Measurements from ENCODE around the gene MYO1C. TPM values are rescaled to one million over a fixed set of nuclear protein-coding genes. Genes with fewer than 3 reads are reported as not detected.

MYO1C gene
- total and polyA plus RNA-seq, 2 of the 8 experiments (the other 6 are each of a cell fraction or from before 2014, with no cell fraction given) = 40.1 to 78.6 TPM

DNA sequence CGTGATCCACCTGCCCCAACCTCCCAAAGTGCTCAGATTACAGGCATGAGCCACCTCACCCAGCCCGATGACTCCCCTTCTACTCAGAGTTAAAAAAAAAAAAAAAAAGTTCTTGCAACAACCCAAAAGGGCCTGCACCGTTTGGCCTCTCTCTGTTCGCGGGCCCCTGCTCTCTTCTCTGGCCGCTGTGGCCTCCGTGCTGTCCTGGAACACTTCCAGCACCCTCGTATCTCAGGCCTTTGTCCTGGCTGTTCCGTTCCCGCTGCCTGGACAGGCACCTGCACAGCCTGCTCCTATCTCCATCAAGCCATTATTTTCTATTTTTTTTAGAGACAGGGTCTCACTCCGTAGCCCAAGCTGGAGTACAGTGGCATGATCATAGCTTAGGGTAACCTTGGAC, 10.8 kb downstream of the MYO1C start:
- no peak overlapping the region for H4K5ac ChIP-seq (ENCODE audit: insufficient read length, low read depth, low read length)
- no peak overlapping the region for H3K4me2 ChIP-seq (ENCODE audit: insufficient read depth in 1 of 2, low read depth in 2 of 2, low read length in 2 of 2)
- ChIA-PET POLR2A (ENCODE audit: partially characterized antibody) (interaction anchor here (0.6 kb wide), 1 partner anchor 9 kb away, joined by 3 read pairs; no protein-coding TSS in a partner anchor), CTCF (ENCODE audit: partially characterized antibody) (interaction anchor here (1.0 to 1.7 kb wide), 3 partner anchors 11 to 54 kb away, joined by 3 to 4 read pairs (median 3); partner anchors contain the start of gene MYO1C)
- peaks cover 9 to 44% (median 30%) of the 10 kb centered on the region in 4 experiments; a peak in 6 of 8 replicates for H3K36me3 ChIP-seq (ENCODE audit: control insufficient read depth in 2 of 4, insufficient read depth in 4 of 4, low read length in 3 of 4)
- H3K14ac ChIP-seq (ENCODE audit: insufficient read length) = no peak overlapping the region
- no peak overlapping the region for H3K4ac ChIP-seq (replicated peaks; ENCODE audit: insufficient read length, low read depth, low read length)
- no peak overlapping the region for H2BK20ac ChIP-seq (ENCODE audit: low read length)
- H3K79me2 ChIP-seq (ENCODE audit: control insufficient read depth in 1 of 2, insufficient read depth in 2 of 2, low read length in 2 of 2) = no peaks in the 10 kb centered on the region
- no peak overlapping the region for H2BK5ac ChIP-seq (ENCODE audit: low read depth, low read length)
- H3K56ac ChIP-seq (replicated peaks; ENCODE audit: insufficient read length, low read depth, low read length) = no peak overlapping the region
- H4K20me1 ChIP-seq (replicated peaks in 1 of 2; ENCODE audit: control insufficient read depth in 1 of 2, insufficient read depth in 2 of 2, low read length in 2 of 2) = peaks cover 0 to 8% of the 10 kb centered on the region in 2 experiments
- peaks cover 0 to 16% (median 4%) of the 10 kb centered on the region in 4 experiments; a peak in 5 of 7 replicates for H3K4me1 ChIP-seq (replicated peaks in 1 of 4; ENCODE audit: control insufficient read depth in 3 of 4, insufficient read depth in 4 of 4, low read length in 3 of 4)
- TF ChIP-seq GTF2F1 (IDR thresholded peaks at IDR 0.05; ENCODE audit: borderline replicate concordance, low read depth, low read length) (no peak), TAF1 (IDR thresholded peaks at IDR 0.05; ENCODE audit: low read depth, low read length) (no peak), EGR1 (IDR thresholded peaks at IDR 0.05; ENCODE audit: borderline replicate concordance, low read depth, low read length) (no peak), MAFK (IDR thresholded peaks at IDR 0.05; ENCODE audit: low read depth, low read length) (no peak), JUND (IDR thresholded peaks at IDR 0.05; ENCODE audit: low read length) (no peak), EZH2 (IDR thresholded peaks at IDR 0.05; ENCODE audit: low read depth, low read length, severe bottlenecking) (no peak), SP2 (IDR thresholded peaks at IDR 0.05; ENCODE audit: low read length) (no peak), KDM4A (IDR thresholded peaks at IDR 0.05; ENCODE audit: low read depth, low read length, severe bottlenecking) (no peak)
- H3K9me3 ChIP-seq (ENCODE audit: insufficient read depth in 2 of 2, low read depth in 1 of 2, low read length in 1 of 2) = no peaks in the 10 kb centered on the region
- no peak overlapping the region for H2BK12ac ChIP-seq (ENCODE audit: low read depth, low read length)
- DNase-seq (ENCODE audit: low read depth in 1 of 2, low spot score in 2 of 2) (no peak), FAIRE-seq (no peak)
- H2BK15ac ChIP-seq (ENCODE audit: low read length) = no peak overlapping the region
- no peak overlapping the region for H3K27ac ChIP-seq (ENCODE audit: low read depth, low read length)
- no peak overlapping the region for H4K8ac ChIP-seq (ENCODE audit: extremely low read depth, insufficient read depth, low read length)
- no peak overlapping the region for H3K18ac ChIP-seq (ENCODE audit: extremely low read depth, low read length)
- no peak overlapping the region for H2AFZ ChIP-seq (ENCODE audit: low read length)
- peaks cover 3% of the 10 kb centered on the region; the same call in 1 of the 2 replicates for H3K23me2 ChIP-seq (ENCODE audit: low read depth, low read length)
- H2BK120ac ChIP-seq (replicated peaks; ENCODE audit: low read depth, low read length) = no peak overlapping the region
- no peaks in the 10 kb centered on the region for H3K79me1 ChIP-seq (ENCODE audit: low read depth, low read length)
- no peak overlapping the region for H3K4me3 ChIP-seq (ENCODE audit: extremely low read depth in 1 of 4, insufficient read depth in 2 of 4, low read depth in 3 of 4, low read length in 4 of 4)
- H2AK5ac ChIP-seq (ENCODE audit: low read depth, low read length) = no peak overlapping the region
- peaks cover 0 to 6% (median 0%) of the 10 kb centered on the region in 4 experiments; a peak in 2 of 7 replicates for H3K27me3 ChIP-seq (replicated peaks in 1 of 4; ENCODE audit: control insufficient read depth in 3 of 4, extremely low read depth in 1 of 4, insufficient read depth in 3 of 4, low read length in 3 of 4)
- 93% methylated on average over 11 of the region's 11 CpGs; no CpG with 5 or more reads in 1 of the 2 experiments for WGBS, 2 experiments (ENCODE audit: extremely low coverage in 1 of 2, insufficient coverage in 1 of 2, insufficient read length in 1 of 2, insufficient replicate concordance in 2 of 2, low coverage in 1 of 2, low lambda C conversion rate in 2 of 2, missing lambda C conversion rate in 1 of 2)
- H3K23ac ChIP-seq (ENCODE audit: insufficient read length) = no peak overlapping the region
- H3K9ac ChIP-seq (replicated peaks in 1 of 4; ENCODE audit: extremely low read depth in 1 of 4, low read depth in 3 of 4, low read length in 3 of 4) = no peak overlapping the region
- no peak overlapping the region for H4K91ac ChIP-seq (replicated peaks; ENCODE audit: insufficient read length, low read length)
